Endometrial microvascular endothelial cells (primary cell): Measurements from ENCODE around the gene RRP8. TPM values are rescaled to one million over a fixed set of nuclear protein-coding genes. Genes with fewer than 3 reads are reported as not detected.

ENCODE experiments used
- in situ Hi-C: cut with HindIII; loops from 2 replicates; pipeline ENCODE4 v1.10.0; 2017; ENCODE audit warnings: low sequenced_read_pairs, low pct_unique_long_range_greater_than_20kb; ENCODE audit errors: inconsistent ontology term
- total RNA-seq: library from RNA; depleted of rRNA; stranded (reverse); fragments of >200 nt; gene quantifications from one replicate; pipeline ENCODE4 v1.2.3, GENCODE V29; 2015; ENCODE audit errors: inconsistent ontology term

Gene RRP8
- total RNA-seq, 1 donor from 2014 or later = 35.8 TPM

GRCh38 chr11:6608726-6609501 is 5.5 kb upstream of the RRP8 start:
- in situ Hi-C loops = loop anchor here (25.0 kb wide), 1 partner anchor 197 kb away; the partner anchor contains the start of gene APBB1

- in situ Hi-C loops = loop anchor here (25.0 kb wide), 1 partner anchor 196 kb away; the partner anchor contains the start of gene APBB1
These were observed 4.6 kb upstream of the RRP8 start for GRCh38 chr11:6608011-6608410.

GRCh38 chr11:6607190-6607795 is 3.9 kb upstream of the RRP8 start:
- in situ Hi-C loops = loop anchor here (25.0 kb wide), 1 partner anchor 195 kb away; the partner anchor contains the start of gene APBB1

- in situ Hi-C loops = loop anchor here (25.0 kb wide), 1 partner anchor 194 kb away; the partner anchor contains the start of gene APBB1
These were observed 3.2 kb upstream of the RRP8 start for GRCh38 chr11:6606471-6607189.

- in situ Hi-C loops = loop anchor here (25.0 kb wide), 1 partner anchor 192 kb away; the partner anchor contains the start of gene APBB1
These were observed 1.4 kb upstream of the RRP8 start for GRCh38 chr11:6604790-6605189.

DNA sequence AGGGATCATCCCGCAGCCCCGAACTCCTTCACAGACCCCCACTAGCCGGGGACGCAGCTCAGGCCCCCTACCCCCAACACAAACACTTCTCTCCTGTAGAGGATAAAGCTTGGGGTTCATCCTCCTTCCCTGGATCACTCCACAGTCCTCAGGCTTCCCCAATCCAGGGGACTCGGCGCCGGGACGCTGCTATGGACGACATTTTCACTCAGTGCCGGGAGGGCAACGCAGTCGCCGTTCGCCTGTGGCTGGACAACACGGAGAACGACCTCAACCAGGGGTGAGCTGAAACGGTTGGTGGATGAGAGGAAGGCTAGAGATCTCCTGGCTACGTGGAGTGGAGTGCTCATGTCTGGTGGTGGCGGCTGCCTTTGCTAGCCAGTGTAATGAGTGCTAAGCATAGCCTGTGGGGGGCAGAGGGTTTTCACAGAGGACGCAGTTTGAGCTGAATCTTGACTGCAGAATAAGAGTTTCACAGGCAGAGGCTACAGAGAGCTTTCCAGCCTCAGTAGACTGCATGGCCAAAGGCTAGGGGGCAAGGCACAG is 738 bp upstream of the RRP8 start:
- in situ Hi-C loops = loop anchor here (25.0 kb wide), 1 partner anchor 192 kb away; the partner anchor contains the start of gene APBB1

DNA sequence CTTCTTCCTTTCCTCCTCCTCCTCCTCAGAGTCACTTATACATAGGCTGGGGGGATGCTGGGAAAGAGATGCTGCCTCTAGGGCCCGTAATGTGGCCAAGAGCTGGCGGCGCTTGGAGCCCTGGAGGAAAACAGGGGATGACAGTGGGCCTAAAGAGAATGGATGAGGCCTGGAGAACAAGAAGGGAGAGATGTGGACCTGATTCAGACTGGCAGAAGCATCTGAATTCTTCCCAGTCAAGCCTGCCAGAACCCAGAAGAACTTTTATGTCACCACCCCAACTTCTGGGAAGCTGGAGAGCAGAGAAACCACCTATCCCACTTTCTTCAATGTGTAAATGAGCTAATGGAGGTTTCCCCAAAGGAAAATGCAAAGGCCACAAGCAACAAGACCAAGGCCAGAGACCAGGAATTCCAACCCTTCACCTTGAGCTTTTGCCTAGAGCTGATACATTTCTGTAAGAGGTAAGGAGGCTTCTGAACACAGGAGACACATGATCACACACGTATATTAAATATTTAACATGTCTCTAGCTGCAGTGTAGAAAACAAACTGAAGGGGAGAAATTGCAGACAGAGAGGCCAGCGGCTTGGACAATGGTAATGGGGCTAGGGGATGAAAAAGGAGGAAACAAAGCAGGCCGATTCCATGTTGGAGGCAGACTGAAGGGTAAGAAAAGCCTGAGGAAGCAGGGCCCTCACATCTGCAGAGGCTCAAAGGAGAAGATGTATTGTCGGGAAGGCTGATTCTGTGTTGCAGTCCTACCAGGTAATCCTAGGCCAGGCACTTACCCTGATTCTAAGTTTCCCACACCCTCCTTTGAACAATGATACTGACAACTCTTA is 1.1 kb downstream of the RRP8 start:
- in situ Hi-C loops = loop anchor here (25.0 kb wide), 1 partner anchor 190 kb away; the partner anchor contains the start of gene APBB1

GRCh38 chr11:6601041-6601461 is 2.4 kb downstream of the RRP8 start:
- in situ Hi-C loops = loop anchor here (25.0 kb wide), 1 partner anchor 189 kb away; the partner anchor contains the start of gene APBB1

- in situ Hi-C loops = loop anchor here (25.0 kb wide), 1 partner anchor 188 kb away; the partner anchor contains the start of gene APBB1
These were observed 3.5 kb downstream of the RRP8 start for GRCh38 chr11:6599881-6600390.

- in situ Hi-C loops = no loop called here
These were observed 4.0 kb downstream of the RRP8 start for GRCh38 chr11:6599449-6599848.

- in situ Hi-C loops = no loop called here
These were observed 4.9 kb downstream of the RRP8 start for GRCh38 chr11:6598555-6598954.

DNA sequence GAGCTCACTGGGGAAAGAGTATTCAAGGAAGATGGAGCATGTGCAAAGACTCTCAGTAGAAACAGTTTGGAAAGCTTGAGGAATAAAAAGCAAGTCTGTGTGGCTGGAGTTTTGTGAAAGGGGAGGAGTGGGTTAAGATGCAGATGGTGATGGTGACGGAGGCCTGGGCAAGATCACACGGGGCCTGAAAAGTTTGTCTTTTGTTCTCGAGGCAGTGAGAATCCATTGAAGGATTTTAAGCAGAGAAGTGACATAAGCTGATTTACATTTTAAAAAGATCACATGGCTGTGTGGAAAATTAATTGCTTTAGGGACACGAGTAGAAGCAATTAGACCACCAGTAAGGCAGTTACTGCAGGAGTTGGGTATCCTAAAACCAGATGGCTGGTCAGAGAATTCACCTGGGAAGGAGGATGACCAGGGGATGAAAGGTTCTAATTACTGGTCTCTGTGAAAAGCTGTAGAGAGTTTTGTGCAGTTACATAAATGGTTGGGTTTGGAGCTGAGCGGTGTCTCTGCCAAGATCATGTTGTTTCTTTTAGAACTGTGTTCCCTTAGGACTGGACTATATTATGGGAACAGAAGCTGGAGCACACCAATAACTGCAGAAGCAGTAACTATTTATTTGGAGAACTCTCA is 7.1 kb downstream of the RRP8 start:
- in situ Hi-C loops = no loop called here

GRCh38 chr11:6594142-6594768 is 9.2 kb downstream of the RRP8 start:
- in situ Hi-C loops = no loop called here

- in situ Hi-C loops = no loop called here
These were observed 15.4 kb downstream of the RRP8 start for GRCh38 chr11:6588018-6588417.

DNA sequence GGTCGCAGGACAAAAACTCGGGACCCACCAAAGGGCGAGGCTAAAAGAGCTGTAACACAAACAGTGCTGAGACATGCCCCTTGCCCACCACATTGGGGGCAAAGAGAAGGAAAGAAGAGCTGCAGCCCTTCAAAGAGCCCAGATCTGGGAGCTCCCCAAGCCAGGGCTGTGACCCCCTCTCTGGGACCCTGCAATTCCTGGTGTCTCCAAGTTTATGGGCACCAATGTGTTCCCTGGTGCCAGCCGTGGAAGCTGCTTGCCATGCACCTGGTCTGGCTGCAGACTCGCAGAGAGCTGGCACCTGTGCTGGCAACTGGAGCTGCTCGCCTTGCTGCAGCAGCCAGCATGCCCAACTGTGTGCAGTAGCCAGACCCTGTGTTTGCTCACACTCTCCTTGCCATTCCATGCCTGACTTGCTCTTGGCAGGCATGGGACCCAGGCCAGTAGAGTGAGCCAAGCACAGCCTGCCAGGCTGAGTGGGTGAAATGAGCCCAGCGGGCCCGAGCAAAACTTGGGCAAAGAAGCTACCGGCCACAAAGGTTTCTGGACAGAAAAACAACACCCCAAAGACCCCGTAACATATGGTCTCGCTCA is 16.0 kb downstream of the RRP8 start:
- in situ Hi-C loops = no loop called here

DNA sequence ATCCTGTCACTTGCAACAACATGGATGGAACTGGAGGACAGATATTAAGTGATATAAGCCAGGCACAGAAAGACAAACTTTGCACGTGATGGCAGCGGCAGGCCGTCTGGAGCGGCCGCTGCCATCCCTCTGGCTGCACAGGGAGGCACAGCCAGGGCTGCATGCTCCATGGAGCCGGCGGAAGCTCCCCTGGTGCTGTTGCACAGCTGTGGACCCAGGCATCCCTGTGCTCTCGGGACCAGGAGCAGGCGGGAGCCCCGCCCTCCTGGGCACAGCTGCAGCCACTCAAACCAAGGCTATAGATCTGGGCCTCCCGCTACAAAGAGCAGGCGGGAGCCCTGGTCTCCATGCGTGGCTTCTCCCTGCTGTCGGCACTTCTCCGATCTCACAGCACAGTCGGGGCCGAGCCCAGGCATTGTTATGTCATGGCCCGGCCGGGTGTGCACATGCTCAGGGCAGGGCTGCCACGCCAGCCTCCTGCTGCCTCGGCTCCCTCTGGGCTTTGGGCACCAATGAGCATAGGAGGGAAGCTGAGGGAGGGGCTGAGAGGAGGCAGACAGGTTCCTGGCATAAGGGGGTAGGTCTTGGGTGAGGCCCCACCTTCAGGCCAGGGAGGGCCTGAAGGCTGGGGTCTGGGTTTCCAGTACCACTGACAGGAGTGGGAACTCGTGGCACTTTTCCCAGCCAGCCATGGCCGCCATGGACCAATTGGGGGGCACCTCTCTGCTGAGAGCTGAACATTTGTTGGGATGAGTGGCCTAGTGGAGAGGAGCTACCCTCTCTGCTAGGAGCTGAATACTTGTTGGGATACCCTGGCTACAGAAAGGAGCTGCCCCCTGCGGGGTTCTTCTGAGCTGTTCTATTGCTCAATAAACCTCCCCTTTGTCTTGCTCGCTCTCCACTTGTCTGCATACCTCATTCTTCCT is 16.7 kb downstream of the RRP8 start:
- in situ Hi-C loops = no loop called here
